ENCODE results near the gene EEF1G.

GRCh38 chr11:62513626-62514025, 60.1 kb downstream of the EEF1G start:
- no peak for TF ChIP-seq CTCF (IDR thresholded peaks at IDR 0.05; ENCODE audit: insufficient read depth, low read length, poor library complexity, severe bottlenecking)
- TF ChIP-seq EZH2phosphoT487 (conservative IDR thresholded peaks at IDR 0.05; ENCODE audit: low read length) = no peak

Data from SU-DHL-6 (cell line).